ENCODE results near the gene MAK. TPM values are rescaled to one million over a fixed set of nuclear protein-coding genes. Genes with fewer than 3 reads are reported as not detected.
A peak's percentile ranks its signal among the peaks of the same experiment; 100 is the strongest.

MAK gene
- total and polyA plus RNA-seq, 8 donors = 0.05 to 0.33 (median 0.10) TPM

DNA sequence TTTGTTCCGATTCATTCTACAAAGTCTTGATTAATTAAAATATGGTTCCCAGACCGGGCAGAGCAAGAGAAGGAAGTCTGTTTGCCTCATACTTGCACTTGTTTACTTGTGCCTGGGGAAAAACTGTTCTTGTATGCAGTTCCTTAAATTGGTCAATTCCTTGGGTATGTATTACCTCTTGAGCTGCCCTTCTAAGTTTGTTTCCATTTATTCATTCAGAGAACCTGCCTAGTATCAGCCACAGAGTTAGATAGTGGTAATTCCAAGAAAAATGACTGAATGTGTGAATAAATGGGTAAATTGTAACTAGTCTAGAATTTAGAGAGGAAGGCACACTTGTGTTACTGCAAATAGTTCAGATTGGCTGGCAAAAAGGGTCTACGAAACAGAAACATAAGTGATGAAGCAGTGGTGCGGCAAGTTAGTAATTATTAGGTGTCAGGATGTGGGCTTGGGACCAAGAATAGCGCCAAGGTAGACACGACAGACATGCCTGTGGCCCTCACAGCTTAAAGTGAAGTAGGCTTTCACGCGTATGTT, 525 bp upstream of the MAK start:
- FAIRE-seq = no peak
- intact Hi-C loops (cut with DNase I) = no loop called here
- Histone ChIP-seq H3K27ac (peak overlapping the region; percentile 86 to 91 (median 88)), H3K9me3 (no peaks in the 10 kb centered on the region), H3K27me3 (no peaks in the 10 kb centered on the region), H3K4me3 (peak overlapping the region; percentile 39 to 65 (median 58)), H3K4me1 (peaks cover 0 to 4% (median 0%) of the 10 kb centered on the region in 3 donors), H3K36me3 (no peaks in the 10 kb centered on the region)
- TF ChIP-seq, protein P1, sequence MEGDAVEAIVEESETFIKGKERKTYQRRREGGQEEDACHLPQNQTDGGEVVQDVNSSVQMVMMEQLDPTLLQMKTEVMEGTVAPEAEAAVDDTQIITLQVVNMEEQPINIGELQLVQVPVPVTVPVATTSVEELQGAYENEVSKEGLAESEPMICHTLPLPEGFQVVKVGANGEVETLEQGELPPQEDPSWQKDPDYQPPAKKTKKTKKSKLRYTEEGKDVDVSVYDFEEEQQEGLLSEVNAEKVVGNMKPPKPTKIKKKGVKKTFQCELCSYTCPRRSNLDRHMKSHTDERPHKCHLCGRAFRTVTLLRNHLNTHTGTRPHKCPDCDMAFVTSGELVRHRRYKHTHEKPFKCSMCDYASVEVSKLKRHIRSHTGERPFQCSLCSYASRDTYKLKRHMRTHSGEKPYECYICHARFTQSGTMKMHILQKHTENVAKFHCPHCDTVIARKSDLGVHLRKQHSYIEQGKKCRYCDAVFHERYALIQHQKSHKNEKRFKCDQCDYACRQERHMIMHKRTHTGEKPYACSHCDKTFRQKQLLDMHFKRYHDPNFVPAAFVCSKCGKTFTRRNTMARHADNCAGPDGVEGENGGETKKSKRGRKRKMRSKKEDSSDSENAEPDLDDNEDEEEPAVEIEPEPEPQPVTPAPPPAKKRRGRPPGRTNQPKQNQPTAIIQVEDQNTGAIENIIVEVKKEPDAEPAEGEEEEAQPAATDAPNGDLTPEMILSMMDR (IDR thresholded peaks at IDR 0.05) = no peak
- peak; percentile 28 to 56 (median 38) for ATAC-seq
- WGBS, 2 donors = 49 to 58% methylated on average over 8 of the region's 8 CpGs
- DNase-seq = no peak

- WGBS, 2 donors = 0 to 1% methylated on average over 22 of the region's 22 CpGs
- Histone ChIP-seq H3K4me3 (peak overlapping the region; percentile 39 to 65 (median 58)), H3K27ac (peak overlapping the region; percentile 86 to 91 (median 88)), H3K27me3 (no peaks in the 10 kb centered on the region), H3K36me3 (no peaks in the 10 kb centered on the region), H3K9me3 (no peaks in the 10 kb centered on the region), H3K4me1 (peaks cover 0 to 4% (median 0%) of the 10 kb centered on the region in 3 donors)
- intact Hi-C loops (cut with DNase I) = no loop called here
- DNase-seq (peak in 1 of 6 donors; percentile 61), ATAC-seq (peak in 3 of 4 donors; percentile 16 to 41 (median 36)), FAIRE-seq (no peak)
- TF ChIP-seq, protein P1 (IDR thresholded peaks at IDR 0.05) = no peak
These were observed 731 bp downstream of the MAK start for GRCh38 chr6:10837622-10837994.

GRCh38 chr6:10837009-10837621, 1.2 kb downstream of the MAK start:
- intact Hi-C loops (cut with DNase I) = no loop called here
- TF ChIP-seq, protein P1 (IDR thresholded peaks at IDR 0.05) = no peak
- 2% methylated on average over 20 of the region's 20 CpGs for WGBS, 2 donors
- H3K27me3 ChIP-seq = no peaks in the 10 kb centered on the region
- no peaks in the 10 kb centered on the region for H3K9me3 ChIP-seq
- peak overlapping the region; percentile 39 to 65 (median 58) for H3K4me3 ChIP-seq
- ATAC-seq (peak; percentile 29 to 49 (median 38)), DNase-seq (peak in 5 of 6 donors; percentile 15 to 77 (median 37)), FAIRE-seq (no peak)
- no peaks in the 10 kb centered on the region for H3K36me3 ChIP-seq
- peak overlapping the region in 2 of 4 donors; percentile 86 to 90 for H3K27ac ChIP-seq
- H3K4me1 ChIP-seq = peaks cover 0 to 4% (median 0%) of the 10 kb centered on the region in 3 donors

GRCh38 chr6:10834823-10835222, 3.5 kb downstream of the MAK start:
- intact Hi-C loops (cut with DNase I) = no loop called here
- Histone ChIP-seq H3K27me3 (no peaks in the 10 kb centered on the region), H3K27ac (no peak overlapping the region), H3K36me3 (no peaks in the 10 kb centered on the region), H3K4me1 (peaks cover 0 to 4% (median 0%) of the 10 kb centered on the region in 3 donors), H3K9me3 (no peaks in the 10 kb centered on the region), H3K4me3 (no peak overlapping the region)
- WGBS, 2 donors = 90 to 92% methylated on average over 11 of the region's 11 CpGs
- ATAC-seq = no peak
- no peak for FAIRE-seq
- DNase-seq = no peak
- TF ChIP-seq, protein P1 (IDR thresholded peaks at IDR 0.05) = no peak

GRCh38 chr6:10831609-10832008, 6.7 kb downstream of the MAK start:
- H3K27ac ChIP-seq = no peak overlapping the region
- H3K36me3 ChIP-seq = no peaks in the 10 kb centered on the region
- TF ChIP-seq, protein P1 (IDR thresholded peaks at IDR 0.05) = no peak
- H3K27me3 ChIP-seq = no peaks in the 10 kb centered on the region
- H3K4me1 ChIP-seq = no peaks in the 10 kb centered on the region
- no peaks in the 10 kb centered on the region for H3K9me3 ChIP-seq
- no peak overlapping the region for H3K4me3 ChIP-seq
- DNase-seq = no peak
- no peak for FAIRE-seq
- intact Hi-C loops (cut with DNase I) = no loop called here
- ATAC-seq = no peak
- WGBS, 2 donors = 93 to 94% methylated on average over 2 of the region's 2 CpGs
